HUES48 (cell line): ENCODE data around the gene IKZF3.
"Not testable (repeated sequence)": the region's sequence is repeated elsewhere in the genome, so short reads cannot be mapped to it uniquely, and the experiment has no call there.

Experiments
- H3K27ac ChIP-seq: one replicate; pipeline ENCODE4 v1.7.0; 2013; ENCODE audit warnings: low read depth, low read length, inconsistent platforms
- H3K27me3 ChIP-seq: 2 replicates; pipeline ENCODE4 v1.6.1; 2013; ENCODE audit warnings: mild to moderate bottlenecking, low read length; ENCODE audit not compliant: control insufficient read depth, insufficient read depth
- H3K36me3 ChIP-seq: 2 replicates; pipeline ENCODE4 v1.6.1; 2013; ENCODE audit warnings: low read length; ENCODE audit not compliant: control insufficient read depth, insufficient read depth
- H3K4me1 ChIP-seq: 2 replicates; pipeline ENCODE4 v1.6.1; 2013; ENCODE audit warnings: mild to moderate bottlenecking, low read length; ENCODE audit not compliant: control insufficient read depth, insufficient read depth
- H3K4me3 ChIP-seq: 2 replicates; pipeline ENCODE4 v1.5.1; 2013; ENCODE audit warnings: mild to moderate bottlenecking, low read depth, low read length
- H3K9ac ChIP-seq: 2 replicates; pipeline ENCODE4 v1.6.1; 2013; ENCODE audit warnings: mild to moderate bottlenecking, low read depth, low read length, moderate library complexity
- H3K9me3 ChIP-seq: 2 replicates; pipeline ENCODE4 v1.6.1; 2013; ENCODE audit warnings: low read length; ENCODE audit not compliant: control insufficient read depth, insufficient read depth

The IKZF3 gene

GRCh38 chr17:39854909-39855308, 9.2 kb downstream of the IKZF3 start:
- no peaks in the 10 kb centered on the region for H3K27me3 ChIP-seq
- no peaks in the 10 kb centered on the region for H3K36me3 ChIP-seq
- no peaks in the 10 kb centered on the region for H3K4me1 ChIP-seq
- no peak overlapping the region for H3K27ac ChIP-seq
- no peak overlapping the region for H3K9ac ChIP-seq
- no peaks in the 10 kb centered on the region for H3K9me3 ChIP-seq
- no peak overlapping the region for H3K4me3 ChIP-seq

- Histone ChIP-seq H3K27ac (no peak overlapping the region), H3K9ac (no peak overlapping the region), H3K4me3 (no peak overlapping the region), H3K9me3 (no peaks in the 10 kb centered on the region), H3K36me3 (no peaks in the 10 kb centered on the region), H3K4me1 (no peaks in the 10 kb centered on the region), H3K27me3 (no peaks in the 10 kb centered on the region)
Observed at GRCh38 chr17:39852239-39852638, 11.9 kb downstream of the IKZF3 start.

GRCh38 chr17:39850186-39850585, 13.9 kb downstream of the IKZF3 start:
- not testable (repeated sequence) for H3K4me1 ChIP-seq, H3K9ac ChIP-seq, H3K36me3 ChIP-seq, H3K27ac ChIP-seq, H3K4me3 ChIP-seq, H3K27me3 ChIP-seq, H3K9me3 ChIP-seq

- Histone ChIP-seq H3K36me3 (no peaks in the 10 kb centered on the region), H3K9ac (no peak overlapping the region), H3K4me3 (no peak overlapping the region), H3K4me1 (no peaks in the 10 kb centered on the region), H3K27ac (no peak overlapping the region), H3K27me3 (no peaks in the 10 kb centered on the region), H3K9me3 (no peaks in the 10 kb centered on the region)
Observed at GRCh38 chr17:39848600-39848999, 15.5 kb downstream of the IKZF3 start.

GRCh38 chr17:39846205-39846604, 17.9 kb downstream of the IKZF3 start:
- Histone ChIP-seq H3K36me3 (no peaks in the 10 kb centered on the region), H3K4me3 (no peak overlapping the region), H3K4me1 (no peaks in the 10 kb centered on the region), H3K27me3 (no peaks in the 10 kb centered on the region), H3K27ac (no peak overlapping the region), H3K9ac (no peak overlapping the region), H3K9me3 (no peaks in the 10 kb centered on the region)

GRCh38 chr17:39845052-39845846, 18.9 kb downstream of the IKZF3 start:
- Histone ChIP-seq H3K27ac (no peak overlapping the region), H3K27me3 (no peaks in the 10 kb centered on the region), H3K9me3 (no peaks in the 10 kb centered on the region), H3K9ac (no peak overlapping the region), H3K36me3 (no peaks in the 10 kb centered on the region), H3K4me3 (no peak overlapping the region), H3K4me1 (no peaks in the 10 kb centered on the region)

- Histone ChIP-seq H3K4me1 (no peaks in the 10 kb centered on the region), H3K9me3 (no peaks in the 10 kb centered on the region), H3K4me3 (no peak overlapping the region), H3K27me3 (no peaks in the 10 kb centered on the region), H3K36me3 (no peaks in the 10 kb centered on the region), H3K9ac (no peak overlapping the region), H3K27ac (no peak overlapping the region)
Observed at GRCh38 chr17:39841134-39841683, 22.9 kb downstream of the IKZF3 start.

- no peaks in the 10 kb centered on the region for H3K9me3 ChIP-seq
- H3K4me3 ChIP-seq: no peak overlapping the region
- no peaks in the 10 kb centered on the region for H3K4me1 ChIP-seq
- no peak overlapping the region for H3K27ac ChIP-seq
- H3K9ac ChIP-seq: no peak overlapping the region
- no peaks in the 10 kb centered on the region for H3K36me3 ChIP-seq
- H3K27me3 ChIP-seq: no peaks in the 10 kb centered on the region
Observed at GRCh38 chr17:39838784-39839183, 25.3 kb downstream of the IKZF3 start.

GRCh38 chr17:39838057-39838456, 26.1 kb downstream of the IKZF3 start:
- Histone ChIP-seq H3K9me3 (no peaks in the 10 kb centered on the region), H3K9ac (no peak overlapping the region), H3K27ac (no peak overlapping the region), H3K4me3 (no peak overlapping the region), H3K36me3 (no peaks in the 10 kb centered on the region), H3K4me1 (no peaks in the 10 kb centered on the region), H3K27me3 (no peaks in the 10 kb centered on the region)

- H3K4me1 ChIP-seq: no peaks in the 10 kb centered on the region
- no peaks in the 10 kb centered on the region for H3K9me3 ChIP-seq
Observed at GRCh38 chr17:39836117-39836516, 28.0 kb downstream of the IKZF3 start.

GRCh38 chr17:39835038-39835786, 28.9 kb downstream of the IKZF3 start:
- Histone ChIP-seq H3K4me3 (no peak overlapping the region), H3K9me3 (no peaks in the 10 kb centered on the region), H3K36me3 (no peaks in the 10 kb centered on the region), H3K27me3 (no peaks in the 10 kb centered on the region), H3K4me1 (no peaks in the 10 kb centered on the region), H3K9ac (no peak overlapping the region), H3K27ac (no peak overlapping the region)

More at GRCh38 chr17:39836117-39836516, 28.0 kb downstream of the IKZF3 start:
- Histone ChIP-seq H3K27me3 (no peaks in the 10 kb centered on the region), H3K36me3 (no peaks in the 10 kb centered on the region), H3K27ac (no peak overlapping the region), H3K4me3 (no peak overlapping the region), H3K9ac (no peak overlapping the region)
